ENCODE results near the gene NPC1L1. TPM values are rescaled to one million over a fixed set of nuclear protein-coding genes. Genes with fewer than 3 reads are reported as not detected.

NPC1L1 gene
- total and polyA plus RNA-seq, 2 of the 13 experiments (the other 11 are each of a cell fraction or from before 2014, with no cell fraction given), result 4.8 to 14.5 TPM

- TF ChIP-seq HOMEZ (CRISPR knock-in tag; IDR thresholded peaks at IDR 0.05; ENCODE audit: low read depth) (peak; percentile 72), HNF4G (IDR thresholded peaks at IDR 0.05; ENCODE audit: borderline replicate concordance, low read depth, low read length) (no peak), HNF4G (CRISPR knock-in tag; IDR thresholded peaks at IDR 0.05; ENCODE audit: borderline replicate concordance, low read depth) (no peak), KDM6A (CRISPR knock-in tag; IDR thresholded peaks at IDR 0.05; ENCODE audit: low read depth) (0 out of 2 replicates have a peak, but pooled peaks have one; percentile 50), NR0B2 (CRISPR knock-in tag; IDR thresholded peaks at IDR 0.05) (no peak), HOXD1 (CRISPR knock-in tag; IDR thresholded peaks at IDR 0.05) (peak; percentile 100), KMT2B (CRISPR knock-in tag; IDR thresholded peaks at IDR 0.05) (peak; percentile 43; the same call in 1 of the 2 replicates), CREB3 (CRISPR knock-in tag; IDR thresholded peaks at IDR 0.05) (no peak), PRDM4 (CRISPR knock-in tag; IDR thresholded peaks at IDR 0.05; ENCODE audit: borderline replicate concordance) (no peak), ETV5 (CRISPR knock-in tag; IDR thresholded peaks at IDR 0.05; ENCODE audit: borderline replicate concordance) (peak; percentile 98), POGK (CRISPR knock-in tag; conservative IDR thresholded peaks at IDR 0.05) (no peak), GABPA (IDR thresholded peaks at IDR 0.05; ENCODE audit: low read depth, low read length) (no peak), GABPA (CRISPR knock-in tag; IDR thresholded peaks at IDR 0.05; ENCODE audit: low read depth) (peak; percentile 72), ZNF30 (CRISPR knock-in tag; IDR thresholded peaks at IDR 0.05) (no peak), AFF4 (CRISPR knock-in tag; IDR thresholded peaks at IDR 0.05) (no peak)
Measured at GRCh38 chr7:44473295-44473694, 67.8 kb downstream of the NPC1L1 start (continued).

All from HepG2 (cell line).